ENCODE data around the gene SLC27A5.

GRCh38 chr19:58556622-58557220 is 44.9 kb upstream of the SLC27A5 start:
- TF ChIP-seq BHLHE40 (IDR thresholded peaks at IDR 0.05; ENCODE audit: borderline replicate concordance) = no peak
- TF ChIP-seq NFRKB (IDR thresholded peaks at IDR 0.05) = no peak
- TF ChIP-seq SP1 (IDR thresholded peaks at IDR 0.05) = no peak
- TF ChIP-seq TARDBP (IDR thresholded peaks at IDR 0.05) = no peak
- TF ChIP-seq SUZ12 (IDR thresholded peaks at IDR 0.05) = no peak
- no peak for TF ChIP-seq FOXK2 (IDR thresholded peaks at IDR 0.05)
- no peak for TF ChIP-seq ZNF384 (IDR thresholded peaks at IDR 0.05)
- no peak for TF ChIP-seq HDGF (IDR thresholded peaks at IDR 0.05; ENCODE audit: borderline replicate concordance)
- TF ChIP-seq ARNT (IDR thresholded peaks at IDR 0.05) = no peak

All from HEK293T (cell line).